Measurements from ENCODE around the gene TMEM176B.

TMEM176B gene

GRCh38 chr7:150846291-150847115 lies 46.3 kb upstream of the TMEM176B start:
- DNase-seq: no peak
- no peak overlapping the region for H3K4me3 ChIP-seq
- no peak overlapping the region for H3K27ac ChIP-seq
- TF ChIP-seq CTCF (IDR thresholded peaks at IDR 0.05): no peak
- no peaks in the 10 kb centered on the region for H3K36me3 ChIP-seq
- no peaks in the 10 kb centered on the region for H3K9me3 ChIP-seq
- intact Hi-C loops (cut with DNase I; ENCODE audit: low total_unique reads): no loop called here
- no peaks in the 10 kb centered on the region for H3K4me1 ChIP-seq
- H3K27me3 ChIP-seq: peaks cover 0 to under 1% of the 10 kb centered on the region in 2 donors

- Histone ChIP-seq H3K27ac (no peak overlapping the region), H3K27me3 (no peaks in the 10 kb centered on the region), H3K9me3 (no peaks in the 10 kb centered on the region), H3K4me3 (no peak overlapping the region), H3K4me1 (no peaks in the 10 kb centered on the region), H3K36me3 (no peaks in the 10 kb centered on the region)
- intact Hi-C loops (cut with DNase I; ENCODE audit: low total_unique reads): no loop called here
- DNase-seq: peak in 1 of 2 donors; percentile 40
- TF ChIP-seq CTCF (IDR thresholded peaks at IDR 0.05): no peak
Measured at GRCh38 chr7:150845421-150845861, 45.3 kb upstream of the TMEM176B start.

- H3K36me3 ChIP-seq: no peaks in the 10 kb centered on the region
- no peaks in the 10 kb centered on the region for H3K4me1 ChIP-seq
- intact Hi-C loops (cut with DNase I; ENCODE audit: low total_unique reads): no loop called here
- no peak overlapping the region for H3K27ac ChIP-seq
- TF ChIP-seq CTCF (IDR thresholded peaks at IDR 0.05): no peak
- no peaks in the 10 kb centered on the region for H3K9me3 ChIP-seq
- H3K4me3 ChIP-seq: no peak overlapping the region
- H3K27me3 ChIP-seq: no peaks in the 10 kb centered on the region
- DNase-seq: no peak
Measured at GRCh38 chr7:150842716-150843115, 42.6 kb upstream of the TMEM176B start.

- DNase-seq: no peak
- H3K36me3 ChIP-seq: no peaks in the 10 kb centered on the region
- no peaks in the 10 kb centered on the region for H3K9me3 ChIP-seq
- H3K27ac ChIP-seq: no peak overlapping the region
- H3K4me1 ChIP-seq: no peaks in the 10 kb centered on the region
- intact Hi-C loops (cut with DNase I; ENCODE audit: low total_unique reads): no loop called here
- TF ChIP-seq CTCF (IDR thresholded peaks at IDR 0.05): no peak
- no peaks in the 10 kb centered on the region for H3K27me3 ChIP-seq
- H3K4me3 ChIP-seq: no peak overlapping the region
Measured at GRCh38 chr7:150842018-150842417, 41.9 kb upstream of the TMEM176B start.

DNA sequence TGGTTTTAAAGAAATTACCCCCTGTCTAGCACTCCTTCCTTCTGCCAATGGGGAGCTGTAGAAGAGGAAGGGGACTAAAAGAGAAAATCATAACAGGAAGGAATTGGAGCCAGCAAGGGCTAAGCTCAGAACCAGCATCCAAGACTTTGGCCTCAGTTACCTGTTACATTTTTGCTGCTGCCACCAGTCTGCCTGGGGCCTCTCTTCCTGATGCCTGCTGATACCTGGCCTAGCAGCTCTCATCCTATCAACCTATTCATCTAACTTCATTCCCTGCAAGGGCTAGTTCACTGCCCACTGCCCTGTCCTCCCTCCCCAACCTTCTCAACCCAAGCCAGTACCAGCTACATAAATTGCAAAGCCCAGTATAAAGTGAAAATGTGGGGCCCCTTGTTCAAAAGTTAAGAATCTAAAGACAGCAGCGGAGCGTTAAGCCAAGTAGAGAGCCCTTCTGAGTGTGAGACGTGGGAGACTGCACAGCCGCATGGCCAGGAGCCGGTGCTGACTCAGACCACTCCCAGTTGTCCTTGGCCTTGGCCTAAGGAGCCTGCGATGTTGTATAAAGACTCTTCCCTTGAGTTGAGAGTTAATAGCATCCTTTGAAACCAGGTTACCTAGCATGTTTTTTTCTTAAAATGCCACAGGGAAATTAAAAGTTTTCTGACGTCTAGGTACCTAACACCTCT lies 38.9 kb upstream of the TMEM176B start:
- Histone ChIP-seq H3K27ac (no peak overlapping the region), H3K36me3 (no peaks in the 10 kb centered on the region), H3K9me3 (no peaks in the 10 kb centered on the region), H3K4me3 (no peak overlapping the region), H3K4me1 (no peaks in the 10 kb centered on the region), H3K27me3 (no peaks in the 10 kb centered on the region)
- no peak for TF ChIP-seq CTCF (IDR thresholded peaks at IDR 0.05)
- no peak for DNase-seq
- intact Hi-C loops (cut with DNase I; ENCODE audit: low total_unique reads): no loop called here
